8988T (cell line): ENCODE data around the gene STK38.

Source experiments
- DNase-seq: peaks from one replicate; pipeline ENCODE4 v3.0.0; 2011

Gene STK38

GRCh38 chr6:36563237-36563927 lies 16.1 kb upstream of the STK38 start:
- DNase-seq = no peak

DNA sequence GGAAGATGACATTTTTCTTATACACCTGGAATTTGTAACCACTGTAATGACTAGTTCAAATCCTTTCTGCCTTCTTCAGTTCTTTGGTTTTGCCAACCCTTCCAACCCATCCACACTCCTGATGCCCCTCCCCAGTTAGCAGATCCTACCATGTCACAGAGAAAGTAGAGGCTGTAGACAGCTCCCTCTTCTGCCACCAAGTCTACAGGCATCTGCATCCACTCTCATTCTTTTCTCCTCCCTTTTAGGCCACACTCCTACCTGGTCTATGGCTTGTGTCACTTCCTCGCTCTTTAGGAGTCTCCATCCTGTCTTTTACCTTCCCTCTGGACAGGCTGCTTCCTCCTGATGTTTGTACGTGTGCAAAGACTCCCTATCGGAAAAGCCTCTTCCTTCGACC lies 13.5 kb upstream of the STK38 start:
- no peak for DNase-seq

DNA sequence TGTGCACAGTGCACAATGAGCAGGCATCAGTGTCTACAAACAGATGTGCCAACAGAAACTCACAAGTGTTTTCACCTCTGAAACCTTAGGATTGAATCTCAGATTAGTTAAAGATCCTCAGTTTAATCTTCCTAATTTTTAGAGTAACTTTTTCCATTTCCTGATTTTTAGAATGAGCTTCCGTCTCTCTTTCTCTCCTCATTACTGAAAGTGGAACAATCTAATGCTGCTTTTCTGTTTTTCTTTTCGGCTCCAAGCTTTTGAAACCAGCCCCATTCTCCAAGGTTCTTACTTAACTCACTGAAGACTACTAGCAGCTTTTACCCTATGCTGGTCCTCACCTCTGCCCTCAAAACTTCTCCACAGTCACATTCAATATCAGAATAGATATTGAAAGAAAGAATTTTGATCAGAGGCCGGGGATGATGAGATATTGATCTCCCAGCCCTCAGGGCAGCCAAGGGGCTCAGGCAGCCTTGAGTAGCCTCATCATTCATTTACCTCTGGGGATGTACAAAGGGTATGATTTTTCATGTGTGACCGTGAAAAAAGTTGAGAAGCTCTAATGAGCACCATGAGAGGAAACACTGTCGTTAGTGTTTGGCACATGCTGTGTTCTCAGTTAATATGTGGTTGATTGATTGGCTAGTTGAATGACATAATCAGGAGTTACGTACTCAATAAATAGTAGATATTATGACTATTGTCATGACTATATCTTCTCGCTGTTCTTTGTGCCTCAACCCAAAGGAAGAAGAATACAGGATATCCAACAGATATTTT lies 11.9 kb upstream of the STK38 start:
- no peak for DNase-seq

DNA sequence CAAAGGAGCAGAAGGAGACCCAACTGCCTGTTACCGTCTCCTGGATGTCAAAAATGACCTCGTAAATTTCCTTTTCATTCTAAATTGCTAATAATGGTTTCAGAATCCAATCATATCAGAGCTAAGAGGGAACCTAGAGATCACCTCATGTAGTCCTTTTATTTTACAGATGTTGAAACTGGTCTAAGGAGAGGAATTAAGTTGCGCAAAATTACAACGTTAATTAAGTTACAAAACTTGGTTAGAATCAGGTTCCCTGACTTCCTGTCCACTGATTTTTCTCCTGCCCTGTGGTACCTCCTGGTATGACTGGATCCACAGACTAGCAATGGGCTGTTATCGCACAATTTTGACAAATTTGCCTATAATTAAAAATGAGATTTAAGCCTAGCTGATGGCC lies 9.0 kb upstream of the STK38 start:
- no peak for DNase-seq

- no peak for DNase-seq
Observed at GRCh38 chr6:36555750-36556252, 8.5 kb upstream of the STK38 start.

- no peak for DNase-seq
Observed at GRCh38 chr6:36550473-36551000, 3.3 kb upstream of the STK38 start.

DNA sequence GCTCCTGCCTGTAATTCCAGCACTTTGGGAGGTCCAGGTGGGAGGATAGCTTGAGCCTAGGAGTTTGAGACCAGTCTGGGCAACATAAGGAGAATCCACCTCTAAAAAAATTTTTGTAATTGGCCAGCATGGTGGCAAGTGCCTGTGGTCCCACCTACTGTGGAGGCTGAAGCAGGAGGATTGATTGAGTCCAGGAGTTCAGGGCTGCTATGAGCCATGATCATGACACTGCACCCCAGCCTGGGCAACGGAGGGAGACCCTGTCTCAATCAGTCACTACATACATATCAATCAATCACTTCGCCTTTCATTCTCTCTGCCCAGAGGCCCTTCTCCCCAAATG lies 1.1 kb upstream of the STK38 start:
- DNase-seq = no peak

DNA sequence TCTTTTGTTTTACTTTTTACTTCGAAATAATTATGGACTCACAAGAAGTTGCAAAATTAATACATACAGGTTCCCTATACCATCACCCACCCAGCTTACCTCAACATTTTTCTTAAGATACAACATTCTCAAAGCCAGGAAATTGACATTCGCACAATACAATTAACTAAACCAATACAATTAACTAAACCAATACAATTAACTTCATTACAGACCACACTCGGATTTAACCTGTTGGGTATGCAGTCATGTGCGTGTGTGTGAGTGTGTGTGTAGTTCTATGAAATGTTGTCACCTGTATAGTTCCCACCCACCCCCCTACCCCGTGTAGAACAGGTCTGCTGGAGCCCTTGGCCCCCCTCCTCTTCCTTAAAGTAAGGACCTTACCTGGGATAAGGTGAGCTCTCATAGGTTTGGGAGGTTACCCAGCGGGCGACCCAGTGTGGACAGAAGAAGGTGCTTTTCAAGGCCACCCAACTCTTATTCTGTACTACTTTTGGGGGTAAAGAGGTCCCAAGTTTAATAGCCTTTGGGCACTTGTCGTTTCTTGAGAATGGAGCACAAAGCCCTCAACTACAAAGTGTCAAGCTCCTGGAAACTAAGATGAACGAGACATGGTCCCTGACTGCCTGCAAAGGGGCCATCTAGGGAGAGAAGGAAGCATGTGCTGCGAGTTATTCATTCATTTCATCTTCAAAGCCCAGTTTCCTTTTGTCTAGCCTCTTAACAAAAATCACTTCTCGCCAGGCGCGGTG lies 544 bp upstream of the STK38 start:
- DNase-seq = no peak

- no peak for DNase-seq
Observed at GRCh38 chr6:36546308-36546919, 865 bp downstream of the STK38 start.

DNA sequence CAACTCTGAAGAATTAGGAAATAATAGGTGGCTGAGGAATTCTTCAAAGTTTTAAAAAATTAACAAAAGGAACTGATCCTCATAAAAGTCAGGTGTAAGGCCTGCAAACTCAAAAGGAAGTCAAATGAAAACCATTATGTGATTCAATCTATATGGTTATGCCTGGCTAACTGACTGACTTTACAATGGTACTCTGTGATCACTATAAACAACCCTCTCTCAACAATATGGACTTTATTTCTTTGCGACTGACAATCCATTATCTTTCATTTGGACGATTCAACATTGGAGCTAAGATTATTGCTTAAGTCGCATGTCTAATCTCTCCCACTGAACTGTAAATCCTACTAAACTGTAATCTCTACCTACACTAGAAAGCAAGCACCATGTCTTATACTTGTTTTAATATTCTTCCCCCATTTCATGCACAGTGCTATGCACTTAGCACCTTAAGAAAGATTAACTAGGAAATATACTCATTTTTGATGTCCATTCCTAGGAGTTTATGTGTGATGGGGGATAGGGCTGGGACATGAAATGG lies 1.4 kb downstream of the STK38 start:
- DNase-seq = no peak

DNA sequence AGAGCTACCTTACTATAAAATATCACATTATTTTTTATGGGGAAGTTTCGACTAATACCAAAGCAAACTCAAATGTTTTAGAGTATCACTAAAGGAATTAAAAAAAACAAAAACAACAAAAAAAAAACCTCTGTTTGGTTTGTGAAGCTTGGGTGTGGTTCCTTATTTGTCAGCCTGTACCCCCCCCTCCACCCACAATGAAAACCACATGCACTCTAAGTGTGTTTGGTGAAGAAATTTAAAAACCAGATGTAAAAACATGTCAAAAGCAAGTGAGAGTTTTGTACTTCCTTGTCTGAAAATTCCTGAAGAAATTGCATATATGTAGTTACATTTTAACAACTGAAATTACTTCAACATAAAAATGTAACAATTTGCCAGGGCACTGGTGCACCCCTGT lies 3.1 kb downstream of the STK38 start:
- DNase-seq = no peak

DNA sequence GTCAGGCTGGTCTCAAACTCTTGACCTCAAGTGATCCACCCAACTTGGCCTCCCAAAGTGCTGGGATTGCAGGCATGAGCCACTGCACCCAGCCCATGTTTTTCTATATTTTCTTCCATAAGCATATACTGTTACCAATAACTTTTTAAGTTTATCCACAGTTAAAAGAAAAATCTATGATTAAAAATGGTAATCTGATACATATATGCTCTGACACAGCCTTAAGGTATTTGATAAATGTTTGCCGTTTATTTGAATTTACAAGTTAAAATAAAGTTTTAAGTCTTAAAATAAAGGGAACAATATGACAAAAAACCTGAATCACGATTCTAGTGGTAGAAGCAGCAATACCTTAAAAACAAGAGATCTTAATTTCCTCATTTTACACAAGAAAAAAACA lies 5.2 kb downstream of the STK38 start:
- no peak for DNase-seq

GRCh38 chr6:36539814-36540568 lies 7.3 kb downstream of the STK38 start:
- DNase-seq = no peak

GRCh38 chr6:36536873-36537547 lies 10.3 kb downstream of the STK38 start:
- DNase-seq = no peak

- DNase-seq = no peak
Observed at GRCh38 chr6:36533321-36533720, 14.0 kb downstream of the STK38 start.

GRCh38 chr6:36526066-36526465 lies 21.2 kb downstream of the STK38 start:
- DNase-seq = no peak

- DNase-seq = no peak
Observed at GRCh38 chr6:36525346-36525745, 21.9 kb downstream of the STK38 start.

DNA sequence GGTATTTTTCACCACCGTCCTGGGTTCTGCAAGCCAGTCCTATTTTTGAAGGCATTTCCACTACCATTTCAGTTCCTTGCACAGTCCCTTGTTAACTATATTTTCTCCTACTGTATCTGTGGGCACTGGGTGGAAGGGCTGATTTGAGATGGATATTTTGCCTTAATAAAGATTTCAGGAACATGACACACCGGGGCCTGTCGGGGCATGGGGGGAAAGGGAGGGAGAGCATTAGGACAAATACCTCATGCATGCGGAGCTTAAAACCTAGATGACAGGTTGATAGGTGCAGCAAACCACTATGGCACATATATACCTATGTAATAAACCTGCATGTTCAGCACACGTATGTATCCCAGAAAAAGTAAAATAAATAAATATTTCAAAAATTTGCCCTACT lies 22.4 kb downstream of the STK38 start:
- no peak for DNase-seq

- DNase-seq = no peak
Observed at GRCh38 chr6:36523936-36524499, 23.3 kb downstream of the STK38 start.

DNA sequence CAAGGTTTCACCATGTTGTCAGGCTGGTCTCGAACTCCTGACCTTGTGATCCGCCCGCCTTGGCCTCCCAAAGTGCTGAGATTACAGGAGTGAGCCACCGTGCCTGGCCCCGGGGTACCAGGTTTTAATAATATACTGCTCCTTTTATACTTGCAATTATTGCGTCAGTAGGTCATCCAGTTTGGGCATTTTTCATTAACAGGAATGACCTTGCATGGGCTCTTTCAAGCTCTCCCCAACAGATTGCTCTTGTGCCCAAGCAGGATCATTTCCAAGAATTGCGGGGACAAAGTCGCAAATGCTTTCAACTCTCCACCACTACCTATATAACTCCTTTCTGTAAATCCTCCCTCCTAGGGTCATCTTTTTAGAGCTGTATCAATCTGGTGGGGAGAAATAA lies 23.8 kb downstream of the STK38 start:
- no peak for DNase-seq

DNA sequence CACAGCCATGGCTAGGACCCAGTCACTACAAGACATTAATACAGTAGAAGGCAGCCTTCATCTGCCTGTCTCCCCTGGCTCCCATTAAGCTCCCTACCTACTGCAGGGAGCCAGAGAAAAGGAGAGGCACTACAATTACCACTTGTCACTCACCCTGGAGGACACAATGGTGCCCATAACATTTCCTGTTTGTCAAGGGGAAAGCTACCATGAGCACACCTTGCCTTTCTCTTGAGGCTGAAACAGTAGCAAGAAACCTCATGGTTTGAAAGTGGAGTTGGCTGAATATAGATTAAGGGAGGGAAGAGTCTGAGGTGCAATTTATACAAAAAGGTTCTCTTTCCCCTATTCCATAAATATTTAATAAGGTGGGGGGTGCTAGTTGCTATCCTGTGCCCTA lies 27.9 kb downstream of the STK38 start:
- no peak for DNase-seq
